Measurements from ENCODE around the gene USP48. TPM values are rescaled to one million over a fixed set of nuclear protein-coding genes. Genes with fewer than 3 reads are reported as not detected.
A peak's percentile ranks its signal among the peaks of the same experiment; 100 is the strongest.

The USP48 gene
- total RNA-seq, 1 donor from 2014 or later: 39.1 TPM

DNA sequence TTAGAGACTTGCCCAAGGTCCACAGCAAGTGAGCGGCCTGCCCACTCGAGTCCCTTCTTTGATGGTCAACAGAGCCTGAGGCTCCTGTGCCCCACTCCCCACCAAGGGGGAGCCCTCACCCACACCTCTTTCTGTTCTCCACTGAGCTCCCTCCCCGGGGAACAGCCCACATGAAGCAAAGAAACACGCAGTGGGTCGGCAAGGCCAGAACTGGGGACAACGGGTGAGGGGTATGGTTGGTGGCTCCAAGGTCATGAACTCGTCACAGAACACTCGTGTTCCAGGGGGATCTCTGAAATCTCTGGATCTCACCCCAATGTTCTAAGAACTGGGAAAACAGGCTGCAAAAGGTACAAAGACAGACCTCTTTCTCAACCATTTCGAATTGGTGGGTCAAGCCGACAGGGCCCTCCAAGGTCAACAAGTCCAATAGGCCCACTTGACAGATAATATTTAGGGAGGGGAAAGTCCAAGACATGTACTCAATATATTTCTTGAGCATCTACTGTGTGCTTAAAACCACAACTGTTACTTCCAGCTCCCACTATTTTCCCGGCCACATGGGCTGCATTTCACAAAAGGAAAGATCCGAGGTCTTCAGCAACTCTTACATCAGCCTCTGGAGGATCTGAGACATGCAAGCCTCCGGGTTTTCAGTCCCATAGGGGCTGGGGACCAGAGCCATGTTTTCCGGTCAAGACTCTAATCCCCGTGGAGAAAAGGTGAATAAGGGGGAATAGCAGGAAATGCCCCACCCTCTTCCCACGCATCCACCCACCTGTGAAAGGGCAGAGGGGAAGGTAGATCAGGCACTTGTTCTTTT lies 112.7 kb downstream of the USP48 start:
- Histone ChIP-seq H3K4me3 (peak overlapping the region; percentile 64), H3K27me3 (ENCODE audit: low read depth) (peaks cover 48% of the 10 kb centered on the region), H3K27ac (replicated peaks) (no peak overlapping the region), H3K9me3 (replicated peaks) (no peaks in the 10 kb centered on the region), H3K36me3 (no peaks in the 10 kb centered on the region), H3K4me1 (peaks cover 84% of the 10 kb centered on the region)
- TF ChIP-seq, protein P1, sequence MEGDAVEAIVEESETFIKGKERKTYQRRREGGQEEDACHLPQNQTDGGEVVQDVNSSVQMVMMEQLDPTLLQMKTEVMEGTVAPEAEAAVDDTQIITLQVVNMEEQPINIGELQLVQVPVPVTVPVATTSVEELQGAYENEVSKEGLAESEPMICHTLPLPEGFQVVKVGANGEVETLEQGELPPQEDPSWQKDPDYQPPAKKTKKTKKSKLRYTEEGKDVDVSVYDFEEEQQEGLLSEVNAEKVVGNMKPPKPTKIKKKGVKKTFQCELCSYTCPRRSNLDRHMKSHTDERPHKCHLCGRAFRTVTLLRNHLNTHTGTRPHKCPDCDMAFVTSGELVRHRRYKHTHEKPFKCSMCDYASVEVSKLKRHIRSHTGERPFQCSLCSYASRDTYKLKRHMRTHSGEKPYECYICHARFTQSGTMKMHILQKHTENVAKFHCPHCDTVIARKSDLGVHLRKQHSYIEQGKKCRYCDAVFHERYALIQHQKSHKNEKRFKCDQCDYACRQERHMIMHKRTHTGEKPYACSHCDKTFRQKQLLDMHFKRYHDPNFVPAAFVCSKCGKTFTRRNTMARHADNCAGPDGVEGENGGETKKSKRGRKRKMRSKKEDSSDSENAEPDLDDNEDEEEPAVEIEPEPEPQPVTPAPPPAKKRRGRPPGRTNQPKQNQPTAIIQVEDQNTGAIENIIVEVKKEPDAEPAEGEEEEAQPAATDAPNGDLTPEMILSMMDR (IDR thresholded peaks at IDR 0.05; ENCODE audit: borderline replicate concordance): no peak
- intact Hi-C loops (cut with micrococcal nuclease): no loop called here
- DNase-seq: no peak

DNA sequence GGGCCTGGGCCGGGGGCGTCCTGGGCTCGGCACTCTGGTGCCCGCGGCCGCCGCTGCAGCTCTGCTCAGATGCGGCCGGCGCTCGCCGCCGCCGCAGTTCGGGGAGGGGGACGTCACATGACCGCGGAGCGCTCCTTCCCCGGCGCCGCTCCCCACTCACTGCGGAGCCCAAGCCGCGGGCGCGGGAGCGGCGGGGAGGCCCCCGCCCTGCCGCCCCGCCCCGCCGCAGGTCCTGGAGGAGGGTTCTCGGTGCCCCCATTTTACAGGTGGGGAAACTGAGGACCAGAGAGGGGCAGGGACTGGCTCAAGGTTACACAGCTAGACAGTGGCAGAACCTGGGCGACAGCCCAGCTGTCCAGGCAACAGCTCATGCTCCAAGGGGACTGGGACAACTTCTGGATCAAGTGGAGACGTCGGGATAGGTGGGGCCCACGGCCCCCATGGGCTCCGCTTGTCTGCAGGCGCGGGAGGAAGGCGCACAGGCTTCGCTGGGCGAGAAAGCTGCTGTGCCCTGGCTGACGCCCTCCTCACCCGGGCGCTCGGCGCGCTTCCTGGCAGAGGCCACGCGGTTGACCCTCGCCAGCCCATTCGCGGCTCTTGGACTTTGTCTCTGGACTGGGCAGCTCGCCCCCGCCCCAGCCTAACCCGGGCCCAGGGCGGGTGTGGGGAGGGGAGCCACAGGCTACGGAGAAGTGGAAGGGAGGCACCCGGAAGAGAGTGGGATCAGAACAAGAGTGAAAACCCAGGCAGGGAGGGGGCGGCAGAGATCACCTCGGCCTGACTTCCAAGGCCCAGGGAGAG lies 113.5 kb downstream of the USP48 start, which contains the start of gene RAP1GAP:
RAP1GAP (minus strand) TSS at position 100 of the 801 bp plus-strand sequence. CDS start 49,325 bp downstream, outside the sequence.
- DNase-seq: no peak
- peak within 1 kb of the TSS; percentile 64 for H3K4me3 ChIP-seq
- H3K36me3 ChIP-seq: no peaks in the 10 kb centered on the region
- peaks cover 56% of the 10 kb centered on the region for H3K27me3 ChIP-seq (ENCODE audit: low read depth)
- no peak within 1 kb of the TSS for H3K27ac ChIP-seq (replicated peaks)
- peaks cover 87% of the 10 kb centered on the region for H3K4me1 ChIP-seq
- intact Hi-C loops (cut with micrococcal nuclease): no loop called here
- no peaks in the 10 kb centered on the region for H3K9me3 ChIP-seq (replicated peaks)
- TF ChIP-seq, protein P1 (IDR thresholded peaks at IDR 0.05; ENCODE audit: borderline replicate concordance): no peak

DNA sequence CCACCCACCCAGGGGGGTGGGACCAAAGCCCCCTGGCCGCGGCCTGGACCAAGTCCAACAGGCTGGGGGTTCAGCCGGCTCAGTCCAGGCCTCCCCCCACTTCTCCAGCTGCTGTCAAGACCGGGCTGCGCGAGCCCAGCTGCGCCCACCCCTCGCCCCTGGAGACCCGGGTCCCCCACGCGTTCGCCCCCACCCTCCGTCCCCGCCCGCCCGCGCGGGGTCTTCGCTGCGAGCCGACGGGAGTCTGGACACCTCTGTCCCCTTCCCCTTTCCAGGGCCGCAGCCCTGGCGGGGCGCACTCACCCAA lies 114.0 kb downstream of the USP48 start:
- peaks cover 62% of the 10 kb centered on the region for H3K27me3 ChIP-seq (ENCODE audit: low read depth)
- H3K9me3 ChIP-seq (replicated peaks): no peaks in the 10 kb centered on the region
- peak overlapping the region; percentile 64 for H3K4me3 ChIP-seq
- TF ChIP-seq, protein P1 (IDR thresholded peaks at IDR 0.05; ENCODE audit: borderline replicate concordance): no peak
- no peaks in the 10 kb centered on the region for H3K36me3 ChIP-seq
- intact Hi-C loops (cut with micrococcal nuclease): no loop called here
- H3K27ac ChIP-seq (replicated peaks): no peak overlapping the region
- no peak for DNase-seq
- peaks cover 86% of the 10 kb centered on the region for H3K4me1 ChIP-seq

DNA sequence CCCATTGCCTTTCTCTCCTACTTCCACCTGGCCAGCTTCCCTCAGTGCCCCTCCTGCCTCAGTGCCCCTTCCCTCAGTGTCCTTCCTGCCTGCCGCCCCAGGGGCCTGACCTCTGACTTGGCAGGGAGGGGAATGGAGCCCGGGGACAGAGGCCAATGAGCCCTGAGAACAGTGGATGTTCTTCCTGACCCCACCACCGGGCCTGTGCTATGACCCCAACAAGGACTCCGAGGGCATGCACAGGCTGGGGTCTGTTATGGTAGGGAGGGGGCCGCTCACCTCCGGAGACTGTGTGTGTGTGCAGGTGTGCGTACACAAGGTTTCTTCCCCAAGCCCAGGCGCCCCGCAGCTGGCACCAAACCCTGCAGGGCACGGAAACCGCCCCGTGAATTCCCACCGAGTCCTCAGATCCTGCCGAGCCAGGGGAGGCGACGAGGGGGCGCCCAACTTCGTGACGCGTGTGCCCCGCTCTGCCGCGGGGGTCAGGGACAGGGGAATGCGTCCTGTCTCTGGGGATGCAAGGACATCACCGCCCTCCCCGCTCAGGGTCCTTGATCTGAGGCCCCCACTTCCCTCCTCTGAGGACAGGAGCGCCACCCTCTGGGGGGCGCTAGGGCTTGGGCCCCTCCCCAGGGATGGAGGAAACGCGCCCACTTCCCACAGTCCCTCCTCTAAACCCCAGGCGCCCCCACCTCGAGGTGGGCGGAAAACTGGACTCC lies 114.6 kb downstream of the USP48 start:
- intact Hi-C loops (cut with micrococcal nuclease): no loop called here
- H3K27me3 ChIP-seq (ENCODE audit: low read depth): peaks cover 67% of the 10 kb centered on the region
- TF ChIP-seq, protein P1 (IDR thresholded peaks at IDR 0.05; ENCODE audit: borderline replicate concordance): no peak
- DNase-seq: no peak
- no peaks in the 10 kb centered on the region for H3K36me3 ChIP-seq
- H3K4me3 ChIP-seq: peak overlapping the region; percentile 64
- peaks cover 86% of the 10 kb centered on the region for H3K4me1 ChIP-seq
- no peak overlapping the region for H3K27ac ChIP-seq (replicated peaks)
- H3K9me3 ChIP-seq (replicated peaks): no peaks in the 10 kb centered on the region

Data from left ventricle myocardium inferior (tissue), 1 donor.